CD4-positive, alpha-beta T cell treated with Interleukin-21 for 1 hour (primary cell): Measurements from ENCODE around the gene FBXL20.
"Not testable (repeated sequence)": the region's sequence is repeated elsewhere in the genome, so short reads cannot be mapped to it uniquely, and the experiment has no call there.

Experiments
- DNase-seq: peaks from one replicate; pipeline ENCODE4 v3.0.0-alpha.2; 2020

The FBXL20 gene

DNA sequence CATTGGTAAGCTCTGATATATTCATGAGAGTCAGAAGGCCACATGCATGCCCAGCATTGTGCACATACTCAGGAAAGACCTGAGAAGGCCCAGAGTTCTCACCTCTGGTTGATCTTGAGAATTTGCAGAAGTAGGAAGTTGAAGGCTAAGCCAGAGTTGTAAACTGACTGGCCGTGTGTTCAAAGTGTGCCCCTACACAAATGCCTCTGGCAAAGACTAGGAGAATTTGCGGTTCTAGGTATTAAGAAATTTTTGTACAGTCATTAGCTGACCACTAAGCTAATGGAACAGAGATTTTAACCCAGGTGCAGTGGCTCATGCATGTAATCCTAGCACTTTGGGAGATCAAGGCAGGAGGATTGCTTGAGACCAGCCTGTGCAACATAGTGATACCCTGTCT lies 25.0 kb downstream of the FBXL20 start:
- DNase-seq, result no peak

DNA sequence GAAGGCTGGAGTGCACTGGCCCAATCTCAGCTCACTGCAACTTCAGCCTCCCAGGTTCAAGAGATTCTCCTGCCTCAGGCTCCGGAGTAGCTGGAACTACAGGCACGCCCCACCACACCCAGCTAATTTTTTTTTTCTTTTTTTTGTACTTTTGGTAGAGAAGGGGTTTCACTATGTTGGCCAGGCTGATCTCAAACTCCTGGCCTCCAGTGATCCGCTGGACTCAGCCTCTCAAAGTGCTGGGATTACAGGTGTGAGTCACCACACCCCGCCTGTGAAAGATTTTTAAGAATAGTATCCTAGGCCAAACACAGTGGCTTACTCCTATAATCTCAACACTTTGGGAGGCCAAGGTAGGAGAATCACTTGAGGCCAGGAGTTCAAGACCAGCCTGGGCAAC lies 33.6 kb downstream of the FBXL20 start:
- not testable (repeated sequence) for DNase-seq

GRCh38 chr17:39365872-39366271 lies 35.6 kb downstream of the FBXL20 start:
- DNase-seq, result no peak

- DNase-seq, result no peak
Observed at GRCh38 chr17:39365242-39365641, 36.2 kb downstream of the FBXL20 start.

DNA sequence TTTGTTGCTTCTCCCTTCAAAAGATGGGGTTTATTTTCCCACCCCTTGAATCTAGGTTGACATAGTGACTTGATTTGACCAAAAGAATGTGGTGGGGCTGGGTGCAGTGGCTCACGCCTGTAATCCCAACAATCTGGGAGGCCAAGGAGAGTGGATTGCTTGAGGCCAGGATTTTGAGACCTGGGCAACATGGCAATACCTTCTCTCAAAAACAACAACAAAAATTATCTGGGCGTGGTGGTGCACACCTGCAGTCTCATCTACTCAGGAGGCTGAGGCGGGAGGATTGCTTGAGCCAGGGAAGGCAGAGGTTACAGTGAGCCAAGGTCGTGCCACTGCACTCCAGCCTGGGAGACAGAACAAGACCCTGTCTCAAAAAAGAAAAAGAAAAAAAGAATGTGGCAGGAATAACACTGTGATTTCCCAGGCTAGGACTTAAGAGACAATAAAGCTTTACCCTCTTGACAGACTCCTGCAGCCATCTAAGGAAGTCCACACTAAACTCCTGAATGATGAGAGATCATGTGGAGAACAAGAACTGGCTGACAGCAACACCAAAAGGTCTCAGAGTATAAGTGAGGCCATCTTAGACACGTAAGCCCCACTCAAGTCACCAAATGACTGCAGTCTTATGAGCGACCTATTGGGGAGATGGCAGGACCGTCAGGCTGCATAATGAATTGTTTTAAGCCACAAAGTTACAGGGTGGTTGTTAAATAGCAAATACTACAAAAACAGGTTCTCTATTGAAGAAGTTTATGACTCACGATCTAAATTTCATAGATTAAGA lies 37.0 kb downstream of the FBXL20 start:
- DNase-seq, result no peak

GRCh38 chr17:39361064-39361463 lies 40.4 kb downstream of the FBXL20 start:
- no peak for DNase-seq

GRCh38 chr17:39360537-39360936 lies 40.9 kb downstream of the FBXL20 start:
- no peak for DNase-seq

DNA sequence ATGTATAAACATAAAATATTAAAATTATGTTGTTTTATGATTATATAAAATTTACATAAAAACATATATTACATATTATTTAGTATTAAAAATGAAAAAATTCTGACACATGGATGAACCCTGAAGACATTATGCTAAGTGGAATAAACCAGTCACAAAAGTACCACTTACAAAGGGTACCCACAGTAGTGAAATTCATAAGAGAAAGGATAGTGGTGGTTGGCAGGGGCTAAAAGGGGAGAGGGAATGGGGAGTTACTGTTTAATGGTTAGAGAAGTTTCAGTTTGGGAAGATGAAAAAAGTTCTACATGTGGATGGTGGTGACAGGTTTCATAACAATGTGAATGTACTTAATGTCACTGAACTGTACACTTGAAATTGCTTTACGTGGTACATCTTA lies 41.4 kb downstream of the FBXL20 start:
- no peak for DNase-seq

GRCh38 chr17:39357986-39358385 lies 43.4 kb downstream of the FBXL20 start:
- DNase-seq, result no peak

- DNase-seq, result no peak
Observed at GRCh38 chr17:39357488-39357887, 43.9 kb downstream of the FBXL20 start.

DNA sequence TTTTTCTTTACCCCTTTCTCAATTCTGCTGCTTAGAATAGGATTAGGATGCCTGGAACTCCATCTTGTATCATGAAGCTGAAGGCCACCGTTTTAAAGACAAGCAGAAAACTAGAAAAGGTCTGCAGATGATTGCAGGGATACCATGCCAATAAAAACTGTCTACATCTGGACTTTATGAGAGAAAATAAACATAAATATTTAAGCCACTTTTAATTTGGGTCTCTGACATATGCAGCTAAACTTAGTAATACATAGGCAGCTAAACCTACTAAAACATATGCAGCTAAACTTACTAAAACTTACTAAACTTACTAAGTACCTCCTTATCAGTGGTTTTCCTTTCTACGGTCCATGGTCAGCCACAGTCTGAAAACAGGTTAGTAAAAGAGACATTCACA lies 48.4 kb downstream of the FBXL20 start:
- no peak for DNase-seq

DNA sequence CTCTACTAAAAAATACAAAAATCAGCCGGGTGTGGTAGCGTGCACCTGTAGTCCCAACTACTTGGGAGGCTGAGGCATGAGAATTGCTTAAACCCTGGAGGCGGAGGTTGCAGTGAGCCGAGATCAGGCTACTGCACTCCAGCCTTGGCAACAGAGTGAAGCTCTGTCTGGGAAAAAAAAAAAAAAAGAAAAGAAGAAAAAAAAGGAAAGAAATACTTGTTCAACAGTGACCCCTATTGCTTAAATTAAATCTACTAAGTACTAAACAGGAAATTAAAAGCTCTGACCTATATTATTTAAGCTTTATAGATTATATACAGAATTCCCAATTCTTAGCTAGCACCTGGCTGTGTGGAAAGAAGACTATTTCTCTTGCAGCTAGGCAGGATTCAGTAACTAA lies 48.9 kb downstream of the FBXL20 start:
- no peak for DNase-seq

- DNase-seq, result no peak
Observed at GRCh38 chr17:39351508-39351907, 49.9 kb downstream of the FBXL20 start.

DNA sequence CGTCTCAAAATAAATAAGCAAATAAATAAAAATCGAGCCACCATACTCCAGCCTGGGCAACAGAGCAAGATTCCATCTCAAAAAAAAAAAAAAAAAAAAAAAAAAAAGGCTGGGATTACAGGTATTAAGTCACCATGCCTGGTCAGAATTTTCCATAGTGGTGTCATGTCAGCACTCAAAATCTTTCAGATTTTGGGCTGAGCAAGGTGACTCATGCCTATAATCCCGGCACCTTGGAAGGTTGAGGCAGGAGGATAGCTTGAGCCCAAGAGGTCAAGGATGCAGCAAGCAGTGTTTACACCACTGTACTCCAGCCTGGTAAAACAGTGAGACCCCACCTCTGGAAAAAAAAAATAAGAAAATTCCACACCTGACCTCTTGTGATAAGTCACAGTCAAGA lies 52.2 kb downstream of the FBXL20 start:
- DNase-seq, result no peak

GRCh38 chr17:39346863-39347262 lies 54.6 kb downstream of the FBXL20 start:
- not testable (repeated sequence) for DNase-seq

- no peak for DNase-seq
Observed at GRCh38 chr17:39341541-39341940, 59.9 kb downstream of the FBXL20 start.

GRCh38 chr17:39340731-39341130 lies 60.7 kb downstream of the FBXL20 start:
- no peak for DNase-seq

- no peak for DNase-seq
Observed at GRCh38 chr17:39339272-39339671, 62.2 kb downstream of the FBXL20 start.

- not testable (repeated sequence) for DNase-seq
Observed at GRCh38 chr17:39337649-39338048, 63.8 kb downstream of the FBXL20 start.

GRCh38 chr17:39335704-39336223 lies 65.7 kb downstream of the FBXL20 start:
- no peak for DNase-seq

DNA sequence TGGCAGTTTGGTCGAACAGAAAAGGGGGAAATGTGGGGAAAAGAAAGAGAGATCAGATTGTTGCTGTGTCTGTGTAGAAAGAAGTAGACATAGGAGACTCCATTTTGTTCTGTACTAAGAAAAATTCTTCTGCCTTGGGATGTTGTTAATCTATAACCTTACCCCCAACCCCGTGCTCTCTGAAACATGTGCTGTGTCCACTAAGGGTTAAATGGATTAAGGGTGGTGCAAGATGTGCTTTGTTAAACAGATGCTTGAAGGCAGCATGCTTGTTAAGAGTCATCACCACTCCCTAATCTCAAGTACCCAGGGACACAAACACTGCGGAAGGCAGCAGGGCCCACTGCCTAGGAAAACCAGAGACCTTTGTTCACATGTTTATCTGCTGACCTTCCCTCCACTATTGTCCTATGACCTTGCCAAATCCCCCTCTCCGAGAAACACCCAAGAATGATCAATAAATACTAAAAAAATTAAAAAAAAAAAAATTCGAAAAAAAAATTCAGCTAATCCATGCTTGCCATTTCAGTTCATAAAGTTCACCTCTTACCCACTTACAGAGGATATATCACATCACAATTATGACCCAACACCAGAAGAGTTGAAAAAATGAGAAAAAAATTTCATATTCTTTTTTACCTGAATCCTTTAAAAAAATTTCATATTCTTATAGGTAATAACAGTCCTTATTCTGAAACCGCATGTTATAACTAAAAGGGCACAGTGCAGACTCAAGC lies 67.2 kb downstream of the FBXL20 start:
- DNase-seq, result not testable (repeated sequence)

DNA sequence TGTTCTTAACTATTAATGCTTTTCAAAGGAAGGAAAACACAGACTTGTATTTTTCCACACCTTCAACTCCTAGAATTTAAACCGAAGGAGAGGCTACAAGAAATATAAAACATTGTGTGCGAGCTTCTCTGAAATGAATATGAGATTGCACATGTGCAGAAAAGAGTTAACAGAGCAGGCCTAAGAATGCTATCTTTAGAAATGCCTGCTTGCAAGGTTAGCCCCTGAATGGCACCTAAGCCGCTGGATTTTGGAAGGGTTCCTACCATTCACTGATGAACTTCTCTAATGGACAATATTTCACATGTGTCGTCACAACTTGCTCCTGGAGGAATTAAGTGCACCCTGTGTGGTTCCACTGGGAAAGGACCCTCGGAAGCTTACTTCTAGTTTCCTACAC lies 69.3 kb downstream of the FBXL20 start:
- DNase-seq, result no peak

GRCh38 chr17:39328815-39329214 lies 72.6 kb downstream of the FBXL20 start:
- no peak for DNase-seq

- DNase-seq, result no peak
Observed at GRCh38 chr17:39327109-39327508, 74.3 kb downstream of the FBXL20 start.
